Caco-2 (cell line): ENCODE measurements around the gene KIFC3. TPM values are rescaled to one million over a fixed set of nuclear protein-coding genes. Genes with fewer than 3 reads are reported as not detected.
"Not testable (repeated sequence)": the region's sequence is repeated elsewhere in the genome, so short reads cannot be mapped to it uniquely, and the experiment has no call there.

Source experiments
- BruUV-seq: library from RNA; stranded (reverse); fragments of 400-500 nt; replicated peaks from 2 replicates; lab custom pipeline; 2021; lab: Mats Ljungman, UMichigan
- CTCF ChIA-PET: fragments of 300-600 bp; sonication (Branson Sonifier 250); formaldehyde crosslinking; loops from one replicate; lab custom pipeline; 2022; ENCODE audit warnings: antibody characterized with exemption; lab: Charles Lee
- POLR2A ChIA-PET: fragments of 300-600 bp; sonication (Branson Sonifier 250); formaldehyde crosslinking; loops from one replicate; lab custom pipeline; 2022; ENCODE audit warnings: antibody characterized with exemption; lab: Charles Lee
- DNase-seq, 2 experiments: peaks; one replicate each; pipeline versions ENCODE4 v3.0.0 to v3.0.0-alpha.2; 2020 to 2022
- H3K27me3 ChIP-seq: replicated peaks from 2 replicates; pipeline ENCODE4 v1.6.0; 2011; ENCODE audit warnings: low read length; ENCODE audit not compliant: control insufficient read depth, insufficient read depth
- H3K36me3 ChIP-seq: 2 replicates; pipeline ENCODE4 v1.5.1; 2011; ENCODE audit warnings: low read length; ENCODE audit not compliant: control insufficient read depth, insufficient read depth
- H3K4me1 ChIP-seq: fragments of 250-450 bp; sonication (Bioruptor Pico); 2 replicates; pipeline ENCODE4 v1.5.1; 2020; ENCODE audit warnings: mild to moderate bottlenecking
- H3K4me3 ChIP-seq: 2 replicates; pipeline ENCODE4 v1.5.1; 2011; ENCODE audit warnings: low read depth, mild to moderate bottlenecking, control low read depth, low read length
- H3K9me3 ChIP-seq: fragments of 250-450 bp; sonication (Bioruptor Pico); 2 replicates; pipeline ENCODE4 v1.5.1; 2020; ENCODE audit warnings: mild to moderate bottlenecking, moderate library complexity
- H3K27ac Mint-ChIP-seq: one replicate; pipeline ENCODE4 v1.8.0; 2022; ENCODE audit warnings: mixed read lengths; ENCODE audit not compliant: unreplicated experiment
- H3K27me3 Mint-ChIP-seq: one replicate; pipeline ENCODE4 v1.8.0; 2022; ENCODE audit warnings: mixed read lengths; ENCODE audit not compliant: insufficient read depth, unreplicated experiment
- H3K36me3 Mint-ChIP-seq: one replicate; pipeline ENCODE4 v1.8.0; 2022; ENCODE audit warnings: mild to moderate bottlenecking, mixed read lengths; ENCODE audit not compliant: insufficient read depth, unreplicated experiment
- H3K4me1 Mint-ChIP-seq: one replicate; pipeline ENCODE4 v1.8.0; 2022; ENCODE audit warnings: low read depth, mixed read lengths; ENCODE audit not compliant: unreplicated experiment
- H3K4me3 Mint-ChIP-seq: one replicate; pipeline ENCODE4 v1.8.0; 2022; ENCODE audit warnings: mild to moderate bottlenecking, moderate library complexity, mixed read lengths; ENCODE audit not compliant: unreplicated experiment
- H3K9me3 Mint-ChIP-seq: one replicate; pipeline ENCODE4 v1.8.0; 2022; ENCODE audit warnings: mixed read lengths; ENCODE audit not compliant: unreplicated experiment
- intact Hi-C: fragments of 100-400 bp; cut with micrococcal nuclease; formaldehyde crosslinking; loops from one replicate; pipeline ENCODE4 v1.10.0; 2022; ENCODE audit not compliant: unreplicated experiment
- total RNA-seq: library from RNA; stranded (reverse); gene quantifications from 2 replicates; pipeline ENCODE4 v1.2.3, GENCODE V29; 2022
- TF ChIP-seq, protein P1 (sequence below), 2 experiments: fragments of 200-600 bp in 1 of 2; IDR thresholded peaks; 1 replicate in 1 of 2; 2 replicates in 1 of 2; pipeline versions ENCODE4 v1.5.1 to v1.8.0; 2011 to 2022; ENCODE audit warnings: antibody characterized with exemption in 1 of 2, control low read depth in 1 of 2, inconsistent platforms in 1 of 2, low read depth in 1 of 2, low read length in 1 of 2, mild to moderate bottlenecking in 1 of 2, moderate library complexity in 1 of 2; ENCODE audit not compliant: insufficient read depth in 1 of 2, severe bottlenecking in 1 of 2, unreplicated experiment in 1 of 2

The KIFC3 gene
- total RNA-seq, 1 experiment from 2014 or later = 103 TPM

DNA sequence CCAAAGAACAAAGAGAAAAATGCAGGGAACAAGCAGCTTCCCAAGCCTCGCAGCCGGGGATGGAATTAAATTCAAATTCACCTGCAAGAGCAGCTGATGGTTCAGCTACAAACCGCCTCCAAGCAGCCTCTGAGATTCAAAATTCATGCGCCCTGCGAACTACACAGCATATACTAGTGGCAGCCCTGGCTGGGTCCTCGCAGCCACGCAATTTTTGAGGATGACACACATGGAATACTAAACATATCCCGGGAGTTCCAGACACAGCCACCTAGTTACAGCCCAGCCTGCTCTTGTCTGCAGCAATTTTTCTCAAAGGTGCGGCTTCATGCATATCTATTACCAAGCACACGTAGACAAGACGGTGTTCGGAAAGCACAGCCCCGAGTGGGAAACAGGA lies 35.9 kb upstream of the KIFC3 start:
- Mint-ChIP-seq H3K4me3 (no peak overlapping the region), H3K36me3 (no peaks in the 10 kb centered on the region), H3K9me3 (no peaks in the 10 kb centered on the region), H3K4me1 (peaks cover 22% of the 10 kb centered on the region), H3K27ac (no peak overlapping the region), H3K27me3 (no peaks in the 10 kb centered on the region)
- no peaks in the 10 kb centered on the region for H3K27me3 ChIP-seq
- intact Hi-C loops = no loop called here
- DNase-seq = no peak
- BruUV-seq = no TSS peak
- H3K4me3 ChIP-seq = no peak overlapping the region
- H3K9me3 ChIP-seq = 0 out of 2 replicates have a peak, but pooled peaks cover 3% of the 10 kb centered on the region
- no peaks in the 10 kb centered on the region for H3K36me3 ChIP-seq
- TF ChIP-seq, protein P1, sequence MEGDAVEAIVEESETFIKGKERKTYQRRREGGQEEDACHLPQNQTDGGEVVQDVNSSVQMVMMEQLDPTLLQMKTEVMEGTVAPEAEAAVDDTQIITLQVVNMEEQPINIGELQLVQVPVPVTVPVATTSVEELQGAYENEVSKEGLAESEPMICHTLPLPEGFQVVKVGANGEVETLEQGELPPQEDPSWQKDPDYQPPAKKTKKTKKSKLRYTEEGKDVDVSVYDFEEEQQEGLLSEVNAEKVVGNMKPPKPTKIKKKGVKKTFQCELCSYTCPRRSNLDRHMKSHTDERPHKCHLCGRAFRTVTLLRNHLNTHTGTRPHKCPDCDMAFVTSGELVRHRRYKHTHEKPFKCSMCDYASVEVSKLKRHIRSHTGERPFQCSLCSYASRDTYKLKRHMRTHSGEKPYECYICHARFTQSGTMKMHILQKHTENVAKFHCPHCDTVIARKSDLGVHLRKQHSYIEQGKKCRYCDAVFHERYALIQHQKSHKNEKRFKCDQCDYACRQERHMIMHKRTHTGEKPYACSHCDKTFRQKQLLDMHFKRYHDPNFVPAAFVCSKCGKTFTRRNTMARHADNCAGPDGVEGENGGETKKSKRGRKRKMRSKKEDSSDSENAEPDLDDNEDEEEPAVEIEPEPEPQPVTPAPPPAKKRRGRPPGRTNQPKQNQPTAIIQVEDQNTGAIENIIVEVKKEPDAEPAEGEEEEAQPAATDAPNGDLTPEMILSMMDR (IDR thresholded peaks at IDR 0.05; ENCODE audit: insufficient read depth in 1 of 2, low read depth in 1 of 2, low read length in 1 of 2, severe bottlenecking in 1 of 2, unreplicated experiment in 1 of 2) = no peak
- POLR2A ChIA-PET = no interaction called here
- peaks cover 15% of the 10 kb centered on the region for H3K4me1 ChIP-seq
- CTCF ChIA-PET = interaction anchor here (1.0 to 1.7 kb wide), 2 partner anchors 11 to 44 kb away, joined by 3 to 4 read pairs; no protein-coding TSS in a partner anchor

DNA sequence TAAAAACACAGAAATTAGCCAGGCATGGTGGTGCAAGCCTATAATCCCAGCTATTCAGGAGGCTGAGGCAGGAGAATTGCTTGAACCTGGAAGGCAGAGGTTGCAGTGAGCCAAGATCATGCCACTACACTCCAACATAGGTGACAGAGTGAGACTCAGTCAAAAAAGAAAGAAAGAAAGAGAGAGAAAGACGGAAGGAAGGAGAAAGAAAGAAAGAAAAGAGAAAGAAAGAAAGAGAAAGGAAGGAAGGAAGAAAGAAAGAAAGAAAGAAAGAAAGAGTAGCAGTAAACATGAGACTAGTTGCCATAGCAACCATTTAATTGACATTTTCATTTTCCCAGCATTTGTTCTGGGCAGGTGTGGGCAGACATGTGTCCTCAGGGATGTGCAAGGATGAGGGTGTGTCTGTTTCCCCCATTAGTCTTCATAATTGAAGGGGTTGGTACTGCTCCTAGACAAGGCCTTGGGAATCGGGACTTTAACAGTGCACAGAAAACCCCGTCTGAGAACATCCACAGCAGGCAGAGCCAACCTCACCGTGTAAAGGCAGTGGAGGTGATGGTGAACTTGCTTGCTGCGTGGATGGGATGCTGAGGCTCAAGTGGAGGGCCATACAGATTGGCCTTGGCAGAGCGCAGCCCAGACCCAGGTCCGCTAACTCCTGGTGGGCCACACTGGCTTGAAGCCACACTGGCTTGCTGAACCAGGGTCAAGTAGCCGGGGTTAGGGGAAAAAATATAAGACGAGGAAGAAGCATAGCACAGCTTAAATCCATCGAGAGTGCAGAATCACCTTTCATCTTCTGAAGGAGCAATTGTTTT lies 35.2 kb upstream of the KIFC3 start:
- no peak overlapping the region for H3K4me3 Mint-ChIP-seq
- H3K27me3 Mint-ChIP-seq = no peaks in the 10 kb centered on the region
- no peak overlapping the region for H3K27ac Mint-ChIP-seq
- H3K9me3 Mint-ChIP-seq = no peaks in the 10 kb centered on the region
- DNase-seq = no peak
- H3K27me3 ChIP-seq = no peaks in the 10 kb centered on the region
- no peaks in the 10 kb centered on the region for H3K36me3 Mint-ChIP-seq
- 0 out of 2 replicates have a peak, but pooled peaks cover 3% of the 10 kb centered on the region for H3K9me3 ChIP-seq
- no peaks in the 10 kb centered on the region for H3K36me3 ChIP-seq
- peaks cover 15% of the 10 kb centered on the region for H3K4me1 ChIP-seq
- no TSS peak for BruUV-seq
- TF ChIP-seq, protein P1 (IDR thresholded peaks at IDR 0.05; ENCODE audit: insufficient read depth in 1 of 2, low read depth in 1 of 2, low read length in 1 of 2, severe bottlenecking in 1 of 2, unreplicated experiment in 1 of 2) = no peak
- no peak overlapping the region for H3K4me3 ChIP-seq
- POLR2A ChIA-PET = no interaction called here
- H3K4me1 Mint-ChIP-seq = peaks cover 22% of the 10 kb centered on the region
- intact Hi-C loops = no loop called here
- CTCF ChIA-PET = interaction anchor here (1.0 to 1.7 kb wide), 2 partner anchors 11 to 44 kb away, joined by 3 to 4 read pairs; no protein-coding TSS in a partner anchor

DNA sequence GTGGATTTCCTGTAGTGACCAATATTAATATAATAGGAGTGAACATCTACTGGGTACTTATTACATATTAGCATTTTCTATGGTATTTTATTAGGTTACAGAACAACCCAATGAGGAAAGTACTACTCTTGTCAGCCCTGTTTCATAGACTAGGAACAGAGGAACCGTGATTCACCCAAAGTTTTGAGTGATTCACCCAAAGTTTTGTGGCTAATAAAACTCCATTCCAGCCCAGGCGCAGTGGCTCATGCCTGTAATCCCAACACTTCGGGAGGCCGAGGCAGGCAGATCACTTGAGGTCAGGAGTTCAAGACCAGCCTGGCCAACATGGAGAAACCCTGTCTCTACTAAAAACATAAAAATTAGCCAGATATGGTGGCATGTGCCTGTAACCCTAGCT lies 33.1 kb upstream of the KIFC3 start:
- peaks cover 15% of the 10 kb centered on the region for H3K4me1 ChIP-seq
- H3K27me3 ChIP-seq, H3K27ac Mint-ChIP-seq, H3K27me3 Mint-ChIP-seq, DNase-seq, H3K4me3 ChIP-seq, H3K36me3 ChIP-seq, H3K9me3 Mint-ChIP-seq, H3K4me1 Mint-ChIP-seq, H3K9me3 ChIP-seq, H3K4me3 Mint-ChIP-seq, H3K36me3 Mint-ChIP-seq, POLR2A ChIA-PET, BruUV-seq, intact Hi-C loops: not testable (repeated sequence)
- CTCF ChIA-PET = interaction anchor here (1.1 to 1.5 kb wide), 2 partner anchors 14 to 28 kb away, joined by 3 to 4 read pairs; no protein-coding TSS in a partner anchor
